PC-3 (cell line): ENCODE data around the gene TP53AIP1. TPM values are rescaled to one million over a fixed set of nuclear protein-coding genes. Genes with fewer than 3 reads are reported as not detected.

Source experiments
- ATAC-seq: fragments of 200-7000 bp; cut with Tn5 transposase; 2 replicates; pipeline ENCODE4 v1.9.1; 2020; ENCODE audit warnings: mild to moderate bottlenecking, moderate library complexity
- BruUV-seq: library from RNA; stranded (reverse); fragments of 400-500 nt; replicated peaks from 2 replicates; lab custom pipeline; 2021; lab: Mats Ljungman, UMichigan
- CTCF ChIA-PET: fragments of 300-600 bp; sonication (Branson Sonifier 250); formaldehyde crosslinking; loops from one replicate; lab custom pipeline; 2022; ENCODE audit warnings: antibody characterized with exemption; lab: Charles Lee
- POLR2A ChIA-PET: fragments of 300-600 bp; sonication (Branson Sonifier 250); formaldehyde crosslinking; loops from one replicate; lab custom pipeline; 2022; ENCODE audit warnings: antibody characterized with exemption; ENCODE audit not compliant: unreplicated experiment; lab: Charles Lee
- DNase-seq: peaks from one replicate; pipeline ENCODE4 v3.0.0-alpha.2; 2015
- H2AFZ ChIP-seq: fragments of 300-600 bp; sonication (generic); 2 replicates; pipeline ENCODE4 v1.6.0; 2016; ENCODE audit warnings: antibody characterized with exemption, low read length
- H3F3A ChIP-seq: fragments of 300-600 bp; sonication (generic); one replicate; pipeline ENCODE4 v1.6.0; 2017; ENCODE audit warnings: antibody characterized with exemption, low read length, control low read depth, mild to moderate bottlenecking; ENCODE audit not compliant: unreplicated experiment
- H3K27ac ChIP-seq: fragments of 300-600 bp; sonication (generic); 2 replicates; pipeline ENCODE4 v1.5.1; 2016; ENCODE audit warnings: mild to moderate bottlenecking, low read length
- H3K27me3 ChIP-seq: fragments of 300-600 bp; sonication (generic); 2 replicates; pipeline ENCODE4 v1.6.1; 2016; ENCODE audit warnings: low read length, mixed read lengths
- H3K36me3 ChIP-seq: fragments of 300-600 bp; sonication (generic); 2 replicates; pipeline ENCODE4 v1.6.1; 2016; ENCODE audit warnings: low read depth, mixed run types, low read length, mixed read lengths
- H3K4me1 ChIP-seq: fragments of 300-600 bp; sonication (generic); 2 replicates; pipeline ENCODE4 v1.5.1; 2016; ENCODE audit warnings: low read length; ENCODE audit not compliant: insufficient read depth
- H3K4me2 ChIP-seq: fragments of 300-600 bp; sonication (generic); 2 replicates; pipeline ENCODE4 v1.6.0; 2016; ENCODE audit warnings: low read length
- H3K4me3 ChIP-seq: fragments of 300-600 bp; sonication (generic); 2 replicates; pipeline ENCODE4 v1.5.1; 2016; ENCODE audit warnings: mild to moderate bottlenecking, low read length, mixed read lengths
- H3K79me2 ChIP-seq: fragments of 300-600 bp; sonication (generic); 2 replicates; pipeline ENCODE4 v1.6.1; 2017; ENCODE audit warnings: low read length, mixed read lengths
- H3K9ac ChIP-seq: fragments of 300-600 bp; sonication (generic); 2 replicates; pipeline ENCODE4 v1.6.0; 2016; ENCODE audit warnings: mild to moderate bottlenecking, low read length
- H3K9me2 ChIP-seq: fragments of 300-600 bp; sonication (generic); replicated peaks from 2 replicates; pipeline ENCODE4 v1.6.1; 2016; ENCODE audit warnings: mixed run types, low read length, mixed read lengths
- H3K9me3 ChIP-seq: fragments of 300-600 bp; sonication (generic); 2 replicates; pipeline ENCODE4 v1.6.1; 2016; ENCODE audit warnings: low read length, mixed read lengths
- H4K20me1 ChIP-seq: fragments of 300-600 bp; sonication (generic); 2 replicates; pipeline ENCODE4 v1.6.1; 2016; ENCODE audit warnings: low read length, mixed read lengths
- EZH2 ChIP-seq: fragments of 300-600 bp; sonication (generic); IDR thresholded peaks from one replicate; pipeline ENCODE4 v1.6.1; 2017; ENCODE audit warnings: antibody characterized with exemption, mild to moderate bottlenecking, low read length; ENCODE audit not compliant: unreplicated experiment
- EZH2phosphoT487 ChIP-seq: fragments of 300-600 bp; sonication (generic); IDR thresholded peaks from 2 replicates; pipeline ENCODE4 v1.6.1; 2018; ENCODE audit warnings: mild to moderate bottlenecking, antibody characterized with exemption, low read length, borderline replicate concordance
- intact Hi-C: fragments of 100-400 bp; cut with micrococcal nuclease; formaldehyde crosslinking; loops from 2 replicates; pipeline ENCODE4 v1.9.0; 2023
- total RNA-seq: library from RNA; depleted of rRNA; stranded (reverse); fragments of >200 nt; gene quantifications from 2 replicates; pipeline ENCODE4 v1.2.3, GENCODE V29; 2014
- TF ChIP-seq, protein P1 (sequence below): fragments of 300-600 bp; sonication (generic); conservative IDR thresholded peaks from 2 replicates; pipeline ENCODE4 v1.5.1; 2017; ENCODE audit warnings: antibody characterized with exemption, low read depth, mild to moderate bottlenecking, low read length

Gene TP53AIP1
- total RNA-seq, 1 experiment from 2014 or later: 0.58 TPM

DNA sequence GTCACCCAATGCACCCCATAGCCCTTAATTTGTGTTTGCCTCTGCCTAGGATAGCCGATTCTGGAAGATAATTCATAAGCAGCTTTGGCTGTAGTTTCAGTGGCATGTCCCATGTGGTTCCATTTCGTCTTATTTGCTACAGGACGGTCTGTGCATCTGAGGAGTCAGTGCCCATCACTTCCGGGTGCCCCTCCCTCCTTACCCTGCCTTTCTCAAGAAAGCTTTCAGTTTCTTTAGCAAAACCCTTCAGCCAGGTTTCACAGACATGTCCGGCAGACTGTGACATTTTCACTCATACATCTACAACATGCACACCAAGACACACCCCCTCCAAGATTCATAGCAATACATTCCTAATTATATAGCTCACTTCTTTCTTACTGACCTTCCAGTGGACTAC lies 14.3 kb downstream of the TP53AIP1 start:
- ChIA-PET CTCF (interaction anchor here (0.5 to 1.2 kb wide), 2 partner anchors 28 to 190 kb away, joined by 3 read pairs; no protein-coding TSS in a partner anchor), POLR2A (no interaction called here)
- ATAC-seq: no peak

DNA sequence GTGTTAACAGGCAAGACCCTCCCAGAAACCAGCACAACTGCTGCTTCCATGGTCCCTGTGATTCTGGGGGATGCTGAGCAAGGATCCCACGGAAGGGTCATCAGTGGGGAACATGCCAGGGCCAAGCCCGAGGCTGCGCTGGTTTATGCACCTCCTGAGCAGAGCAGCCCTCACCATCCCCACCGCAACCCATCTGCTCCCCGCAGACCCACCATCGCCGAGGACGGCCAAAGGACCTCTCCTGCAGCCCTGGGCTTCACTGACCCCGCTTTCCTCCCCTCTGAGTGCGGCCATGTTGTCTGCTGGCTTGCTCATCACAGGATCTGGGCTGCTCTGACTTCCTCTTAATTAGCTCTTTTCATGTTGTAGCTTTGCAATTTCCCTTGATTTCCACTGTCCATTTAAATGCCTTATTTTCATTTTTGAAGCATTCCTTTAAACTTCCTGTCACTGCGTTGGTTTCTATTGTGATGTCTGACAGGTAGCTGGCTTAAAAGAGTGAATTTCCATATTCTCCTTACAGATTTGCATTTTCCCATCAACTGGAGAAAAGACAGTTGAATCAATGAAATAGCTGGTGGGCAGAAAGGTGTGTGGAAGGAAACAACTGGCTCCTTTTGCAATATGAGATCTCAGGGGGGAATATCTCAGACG lies 14.9 kb downstream of the TP53AIP1 start:
- no peaks in the 10 kb centered on the region for H3K79me2 ChIP-seq
- intact Hi-C loops: no loop called here
- H3K27ac ChIP-seq: no peak overlapping the region
- H3K9me3 ChIP-seq: no peaks in the 10 kb centered on the region
- CTCF ChIA-PET: interaction anchor here (0.5 to 1.2 kb wide), 2 partner anchors 29 to 189 kb away, joined by 3 read pairs; no protein-coding TSS in a partner anchor
- H2AFZ ChIP-seq: no peak overlapping the region
- H3K9ac ChIP-seq: no peak overlapping the region
- H3K4me2 ChIP-seq: no peak overlapping the region
- no peaks in the 10 kb centered on the region for H3K27me3 ChIP-seq
- 0 out of 2 replicates have a peak, but pooled peaks cover 6% of the 10 kb centered on the region for H3K4me1 ChIP-seq
- POLR2A ChIA-PET: interaction anchor here (0.5 kb wide), 1 partner anchor 22 kb away, joined by 3 read pairs; no protein-coding TSS in a partner anchor
- no TSS peak for BruUV-seq
- no peak overlapping the region for H3K4me3 ChIP-seq
- ATAC-seq (no peak), DNase-seq (no peak)
- no peaks in the 10 kb centered on the region for H3K36me3 ChIP-seq
- TF ChIP-seq EZH2phosphoT487 (no peak), EZH2 (no peak)
- TF ChIP-seq, protein P1, sequence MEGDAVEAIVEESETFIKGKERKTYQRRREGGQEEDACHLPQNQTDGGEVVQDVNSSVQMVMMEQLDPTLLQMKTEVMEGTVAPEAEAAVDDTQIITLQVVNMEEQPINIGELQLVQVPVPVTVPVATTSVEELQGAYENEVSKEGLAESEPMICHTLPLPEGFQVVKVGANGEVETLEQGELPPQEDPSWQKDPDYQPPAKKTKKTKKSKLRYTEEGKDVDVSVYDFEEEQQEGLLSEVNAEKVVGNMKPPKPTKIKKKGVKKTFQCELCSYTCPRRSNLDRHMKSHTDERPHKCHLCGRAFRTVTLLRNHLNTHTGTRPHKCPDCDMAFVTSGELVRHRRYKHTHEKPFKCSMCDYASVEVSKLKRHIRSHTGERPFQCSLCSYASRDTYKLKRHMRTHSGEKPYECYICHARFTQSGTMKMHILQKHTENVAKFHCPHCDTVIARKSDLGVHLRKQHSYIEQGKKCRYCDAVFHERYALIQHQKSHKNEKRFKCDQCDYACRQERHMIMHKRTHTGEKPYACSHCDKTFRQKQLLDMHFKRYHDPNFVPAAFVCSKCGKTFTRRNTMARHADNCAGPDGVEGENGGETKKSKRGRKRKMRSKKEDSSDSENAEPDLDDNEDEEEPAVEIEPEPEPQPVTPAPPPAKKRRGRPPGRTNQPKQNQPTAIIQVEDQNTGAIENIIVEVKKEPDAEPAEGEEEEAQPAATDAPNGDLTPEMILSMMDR: no peak
- H4K20me1 ChIP-seq: no peaks in the 10 kb centered on the region
- no peaks in the 10 kb centered on the region for H3F3A ChIP-seq
- no peaks in the 10 kb centered on the region for H3K9me2 ChIP-seq

More for the DNA sequence above, 14.3 kb downstream of the TP53AIP1 start:
- H3K27me3 ChIP-seq: no peaks in the 10 kb centered on the region
- H3K9me2 ChIP-seq: no peaks in the 10 kb centered on the region
- H3K27ac ChIP-seq: no peak overlapping the region
- no peak overlapping the region for H3K4me2 ChIP-seq
- no peak for DNase-seq
- no peak overlapping the region for H3K9ac ChIP-seq
- no peaks in the 10 kb centered on the region for H3K36me3 ChIP-seq
- H2AFZ ChIP-seq: no peak overlapping the region
- no peaks in the 10 kb centered on the region for H3F3A ChIP-seq
- H3K79me2 ChIP-seq: no peaks in the 10 kb centered on the region
- H4K20me1 ChIP-seq: no peaks in the 10 kb centered on the region
- intact Hi-C loops: no loop called here
- no peaks in the 10 kb centered on the region for H3K9me3 ChIP-seq
- H3K4me3 ChIP-seq: no peak overlapping the region
- TF ChIP-seq EZH2phosphoT487 (no peak), EZH2 (no peak)
- TF ChIP-seq, protein P1: no peak
- 0 out of 2 replicates have a peak, but pooled peaks cover 6% of the 10 kb centered on the region for H3K4me1 ChIP-seq
- no TSS peak for BruUV-seq

DNA sequence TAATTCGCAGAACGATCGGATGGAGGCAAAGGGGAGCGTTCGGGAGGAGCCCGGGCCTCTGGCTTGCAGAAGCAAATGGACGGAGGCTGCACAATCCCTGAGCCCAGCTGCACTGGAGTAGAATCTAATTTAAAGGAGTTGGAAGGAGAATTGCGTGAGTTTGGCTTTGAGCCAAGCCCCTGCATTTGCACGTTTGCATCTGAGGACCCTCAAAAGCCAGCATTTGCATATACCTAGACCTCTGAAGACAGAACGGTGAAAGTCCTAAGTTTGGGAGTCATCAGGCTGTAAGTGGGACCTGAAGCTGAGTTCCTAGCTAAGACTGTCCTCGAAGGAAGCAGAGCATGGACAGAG lies 15.6 kb downstream of the TP53AIP1 start:
- intact Hi-C loops: no loop called here
- CTCF ChIA-PET: no interaction called here
- H3K4me1 ChIP-seq: 0 out of 2 replicates have a peak, but pooled peaks cover 6% of the 10 kb centered on the region
- no peak overlapping the region for H3K9ac ChIP-seq
- no peaks in the 10 kb centered on the region for H3K27me3 ChIP-seq
- H3K27ac ChIP-seq: no peak overlapping the region
- POLR2A ChIA-PET: no interaction called here
- no peak overlapping the region for H3K4me2 ChIP-seq
- no peak for DNase-seq
- H4K20me1 ChIP-seq: no peaks in the 10 kb centered on the region
- no peaks in the 10 kb centered on the region for H3K9me2 ChIP-seq
- no peak overlapping the region for H2AFZ ChIP-seq
- no peaks in the 10 kb centered on the region for H3K9me3 ChIP-seq
- no peaks in the 10 kb centered on the region for H3K79me2 ChIP-seq
- H3F3A ChIP-seq: no peaks in the 10 kb centered on the region
- H3K36me3 ChIP-seq: no peaks in the 10 kb centered on the region
- TF ChIP-seq EZH2phosphoT487 (no peak), EZH2 (no peak)
- TF ChIP-seq, protein P1: no peak
- no peak for ATAC-seq
- H3K4me3 ChIP-seq: no peak overlapping the region
- no TSS peak for BruUV-seq
